Hematopoietic multipotent progenitor cell treated with erythropoietin and hydrocortisone succinate and interleukin-3 and kit ligand, for 8 days (in vitro differentiated cells): ENCODE data around the gene SLC5A2.

Experiments used
- DNase-seq: peaks from one replicate; pipeline ENCODE4 v3.0.0-alpha.2; 2015

SLC5A2 gene

DNA sequence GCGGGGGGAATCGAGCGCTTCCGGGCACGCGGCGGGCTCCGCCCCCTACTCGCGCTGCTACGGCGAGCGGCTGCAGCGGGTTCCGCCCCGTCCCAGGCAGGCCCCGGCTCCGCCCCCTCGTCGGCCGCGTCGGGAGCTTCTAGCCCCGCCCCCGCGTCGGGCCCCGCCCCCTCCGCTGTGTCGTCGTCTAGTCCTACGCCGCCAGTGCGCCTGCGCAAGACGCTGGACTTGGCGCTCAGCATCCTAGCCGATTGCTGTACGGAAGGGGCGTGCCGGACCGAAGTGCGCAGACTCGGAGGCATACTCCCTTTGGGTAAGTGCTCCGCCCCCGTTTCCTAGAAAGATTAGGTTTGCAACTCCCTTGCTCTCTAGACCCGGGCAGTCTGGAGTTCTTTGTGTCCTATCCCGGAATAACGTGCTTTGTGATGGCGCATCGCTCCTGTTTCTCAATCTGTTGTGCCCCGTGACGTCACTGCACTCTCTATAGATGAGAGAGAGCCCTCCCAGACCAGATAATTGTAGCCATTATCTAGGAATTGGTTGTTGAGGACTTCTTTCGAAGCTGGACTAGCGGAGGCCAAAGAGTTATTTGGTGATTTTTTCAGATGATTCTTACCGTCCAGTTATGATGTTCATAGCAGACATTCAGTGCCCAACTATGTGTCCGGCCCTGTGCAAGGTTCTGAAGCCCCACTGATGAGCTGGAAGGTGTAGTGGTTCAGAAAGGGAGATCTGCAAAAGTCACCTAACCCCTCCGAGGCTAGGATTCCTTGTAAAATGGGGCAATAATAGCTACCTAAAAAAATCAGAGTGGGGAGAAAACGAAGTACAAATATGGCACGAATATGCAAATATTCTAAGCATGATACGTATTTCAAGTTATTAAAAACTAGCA, 23.0 kb upstream of the SLC5A2 start:
- peak; percentile 99 for DNase-seq

- DNase-seq, result peak; percentile 74
Measured at GRCh38 chr16:31460582-31461002, 22.3 kb upstream of the SLC5A2 start.

DNA sequence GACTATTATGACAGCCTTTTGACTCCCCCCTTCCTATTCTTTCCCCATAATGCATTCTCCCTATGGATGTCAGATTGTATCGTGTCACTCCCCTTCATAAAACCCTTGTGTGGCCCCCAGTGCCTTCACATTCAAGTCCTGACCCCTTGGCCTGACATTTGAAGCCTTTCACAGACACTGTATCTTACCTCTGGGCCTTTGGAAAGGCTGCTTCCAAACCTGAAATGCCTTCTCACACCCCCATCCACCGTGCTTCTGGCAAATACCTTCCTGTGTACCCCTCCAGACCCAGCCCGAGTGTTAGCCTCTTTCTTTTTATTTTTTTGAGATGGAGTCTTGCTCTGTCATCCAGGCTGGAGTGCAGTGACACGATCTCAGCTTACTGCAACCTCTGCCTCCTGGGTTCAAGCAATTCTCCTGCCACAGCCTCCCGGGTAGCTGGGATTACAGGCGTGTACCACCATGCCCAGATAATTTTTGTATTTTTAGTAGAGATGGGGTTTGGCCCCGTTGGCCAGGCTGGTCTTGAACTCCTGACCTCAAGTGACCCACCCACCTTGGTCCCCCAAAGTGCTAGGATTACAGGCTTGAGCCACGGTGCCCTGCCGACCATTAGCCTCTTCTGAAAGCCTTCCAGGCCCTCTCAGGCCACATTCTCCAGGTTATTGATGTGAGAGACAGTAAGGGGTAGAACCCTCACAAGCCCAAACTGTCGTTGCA, 21.6 kb upstream of the SLC5A2 start:
- no peak for DNase-seq

- no peak for DNase-seq
Measured at GRCh38 chr16:31461921-31462804, 20.8 kb upstream of the SLC5A2 start.

- DNase-seq, result no peak
Measured at GRCh38 chr16:31464348-31464769, 18.6 kb upstream of the SLC5A2 start.

GRCh38 chr16:31464781-31465260, 18.1 kb upstream of the SLC5A2 start:
- no peak for DNase-seq

DNA sequence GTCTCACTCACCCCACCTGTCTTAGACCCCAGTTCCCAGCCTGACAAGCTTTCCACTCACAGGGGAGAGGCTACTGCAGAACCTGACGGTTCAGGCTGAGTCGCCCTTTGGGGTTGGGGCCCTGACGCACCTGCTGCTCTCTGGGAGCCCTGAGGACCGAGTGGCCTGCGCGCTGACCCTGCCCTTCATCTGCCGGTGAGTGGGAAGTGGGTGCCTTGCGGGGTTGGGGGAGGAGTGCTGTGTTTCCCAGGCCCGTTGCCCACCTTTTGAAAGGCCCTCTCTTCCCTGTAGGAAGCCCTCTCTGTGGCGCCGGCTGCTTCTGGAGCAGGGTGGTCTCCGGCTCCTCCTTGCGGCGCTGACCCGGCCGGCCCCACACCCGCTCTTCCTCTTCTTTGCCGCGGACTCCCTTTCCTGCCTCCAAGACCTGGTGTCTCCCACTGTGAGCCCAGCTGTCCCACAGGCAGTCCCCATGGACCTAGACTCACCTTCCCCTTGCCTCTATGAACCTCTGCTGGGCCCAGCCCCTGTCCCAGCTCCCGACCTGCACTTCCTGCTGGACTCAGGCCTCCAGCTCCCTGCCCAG, 17.0 kb upstream of the SLC5A2 start:
- DNase-seq, result no peak

GRCh38 chr16:31466381-31466841, 16.5 kb upstream of the SLC5A2 start:
- no peak for DNase-seq

DNA sequence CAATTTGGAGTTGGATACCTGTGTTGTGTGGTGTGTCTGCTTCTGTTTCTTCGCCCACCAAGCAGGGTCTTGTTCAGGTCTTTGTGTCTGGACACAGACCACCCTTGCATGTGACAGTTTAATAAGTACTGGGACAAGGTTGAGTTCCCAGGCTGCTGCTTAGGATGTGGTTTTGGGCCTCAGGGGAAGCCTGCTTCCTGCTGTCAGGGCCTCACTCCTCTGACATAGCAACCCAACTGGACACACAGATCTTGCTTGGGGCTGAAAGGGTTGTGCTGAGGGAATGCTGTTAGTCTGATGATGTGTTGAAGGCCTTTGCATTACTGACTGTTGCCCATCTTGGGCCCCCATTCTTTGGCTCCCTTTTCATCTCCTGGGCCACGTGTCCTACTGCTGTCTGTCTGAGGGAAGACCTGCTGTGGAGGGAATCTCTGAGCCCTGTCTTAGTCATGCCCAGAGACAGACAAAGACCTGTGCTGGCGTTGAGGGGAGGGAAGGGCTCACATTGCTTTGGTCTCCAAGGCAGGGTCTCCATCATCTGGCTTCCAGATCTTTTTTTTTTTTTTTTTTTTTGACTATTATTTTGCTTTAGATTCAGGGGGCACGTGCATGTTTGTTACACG, 15.7 kb upstream of the SLC5A2 start:
- DNase-seq, result no peak

- DNase-seq, result no peak
Measured at GRCh38 chr16:31467858-31468257, 15.1 kb upstream of the SLC5A2 start.

- DNase-seq, result no peak
Measured at GRCh38 chr16:31470615-31471014, 12.3 kb upstream of the SLC5A2 start.

GRCh38 chr16:31471241-31471874, 11.6 kb upstream of the SLC5A2 start:
- DNase-seq, result no peak

GRCh38 chr16:31471875-31472708, 10.8 kb upstream of the SLC5A2 start, which contains the start of gene TGFB1I1:
TGFB1I1 (plus strand) TSS chr16:31472152; CDS start chr16:31472189, 37 bp downstream.
- DNase-seq, result no peak

DNA sequence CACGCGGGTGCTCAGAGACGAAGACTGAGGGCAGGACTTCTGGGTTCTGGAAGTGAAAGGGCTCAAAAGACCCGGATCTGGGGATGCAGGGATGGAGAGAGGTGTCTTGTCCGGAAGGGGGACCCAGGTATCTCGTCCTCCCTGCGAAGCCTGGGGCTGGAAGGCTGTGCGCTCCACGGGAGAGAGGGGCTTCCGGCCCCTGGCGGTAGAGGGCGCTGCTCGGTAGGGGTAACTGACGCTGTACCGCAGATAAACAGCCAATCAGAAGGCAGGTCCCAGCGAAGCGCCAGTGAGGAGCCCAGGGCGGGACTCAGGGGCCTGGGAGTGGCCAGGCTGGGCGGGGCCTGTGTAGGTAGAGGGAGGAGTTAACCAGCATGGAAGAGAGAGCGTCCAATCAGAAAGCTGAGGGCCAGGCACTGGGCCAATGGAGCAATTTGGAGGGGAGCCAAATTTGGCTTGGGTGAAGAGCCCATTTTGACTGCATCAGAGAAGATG, 10.2 kb upstream of the SLC5A2 start:
- peak; percentile 91 for DNase-seq

DNA sequence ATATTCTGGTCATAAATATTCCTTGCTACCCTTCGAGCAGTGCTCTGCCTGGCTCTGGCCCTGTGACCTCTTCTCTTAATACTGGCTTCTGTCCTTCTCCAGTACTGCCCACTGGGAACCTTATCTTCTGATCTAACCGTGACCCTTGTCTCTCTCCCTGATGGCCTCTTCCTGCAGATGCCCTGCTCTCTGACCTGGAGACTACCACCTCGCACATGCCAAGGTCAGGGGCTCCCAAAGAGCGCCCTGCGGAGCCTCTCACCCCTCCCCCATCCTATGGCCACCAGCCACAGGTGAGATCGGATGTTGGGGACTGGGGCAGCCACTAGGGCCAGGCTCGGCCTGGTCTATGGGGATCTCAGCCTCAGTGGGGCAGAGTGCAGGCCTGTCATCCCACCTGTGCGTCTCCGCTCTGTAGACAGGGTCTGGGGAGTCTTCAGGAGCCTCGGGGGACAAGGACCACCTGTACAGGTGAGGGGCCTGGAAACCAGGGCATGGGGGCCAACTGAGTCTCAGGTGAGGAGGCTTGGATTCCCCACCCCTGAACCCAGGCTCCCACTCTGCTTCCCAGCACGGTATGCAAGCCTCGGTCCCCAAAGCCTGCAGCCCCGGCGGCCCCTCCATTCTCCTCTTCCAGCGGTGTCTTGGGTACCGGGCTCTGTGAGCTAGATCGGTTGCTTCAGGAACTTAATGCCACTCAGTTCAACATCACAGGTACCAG, 9.5 kb upstream of the SLC5A2 start:
- DNase-seq, result no peak

DNA sequence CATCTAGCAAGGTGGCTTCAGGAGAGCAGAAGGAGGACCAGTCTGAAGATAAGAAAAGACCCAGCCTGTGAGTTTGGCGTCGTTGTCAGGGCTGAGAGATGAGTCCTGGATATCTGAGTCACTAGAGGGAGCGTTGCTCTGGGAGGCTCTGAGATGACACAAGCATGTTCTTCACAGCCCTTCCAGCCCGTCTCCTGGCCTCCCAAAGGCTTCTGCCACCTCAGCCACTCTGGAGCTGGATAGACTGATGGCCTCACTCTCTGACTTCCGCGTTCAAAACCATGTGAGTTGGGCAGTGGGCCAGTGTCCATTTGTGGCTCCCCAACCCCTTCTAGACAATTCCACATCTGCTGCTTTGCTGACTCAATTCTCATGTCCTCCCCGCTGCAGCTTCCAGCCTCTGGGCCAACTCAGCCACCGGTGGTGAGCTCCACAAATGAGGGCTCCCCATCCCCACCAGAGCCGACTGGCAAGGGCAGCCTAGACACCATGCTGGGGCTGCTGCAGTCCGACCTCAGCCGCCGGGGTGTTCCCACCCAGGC, 8.7 kb upstream of the SLC5A2 start:
- peak; percentile 60 for DNase-seq

GRCh38 chr16:31474773-31475738, 7.9 kb upstream of the SLC5A2 start:
- no peak for DNase-seq

DNA sequence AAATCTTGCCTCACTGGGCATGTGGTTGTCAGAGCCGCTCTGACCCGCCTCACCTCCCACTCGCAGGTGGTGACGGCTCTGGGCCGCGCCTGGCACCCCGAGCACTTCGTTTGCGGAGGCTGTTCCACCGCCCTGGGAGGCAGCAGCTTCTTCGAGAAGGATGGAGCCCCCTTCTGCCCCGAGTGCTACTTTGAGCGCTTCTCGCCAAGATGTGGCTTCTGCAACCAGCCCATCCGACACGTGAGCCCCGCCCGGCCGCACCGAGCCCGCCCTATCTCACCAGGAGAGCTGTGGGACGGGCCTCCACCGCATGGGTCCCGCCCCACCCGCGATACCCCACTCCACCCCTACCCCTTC, 7.0 kb upstream of the SLC5A2 start:
- peak; percentile 54 for DNase-seq
